K562 (cell line): ENCODE data around the gene MARS1. TPM values are rescaled to one million over a fixed set of nuclear protein-coding genes. Genes with fewer than 3 reads are reported as not detected.

Experiments
- AFF4 ChIP-seq: sonication (generic); formaldehyde crosslinking; IDR thresholded peaks from 2 replicates; pipeline ENCODE4 v1.8.0; 2023; ENCODE audit warnings: mild to moderate bottlenecking, missing genetic modification reagents
- E2F1 ChIP-seq: sonication (generic); formaldehyde crosslinking; IDR thresholded peaks from 2 replicates; pipeline ENCODE4 v1.8.1; 2023; ENCODE audit warnings: mild to moderate bottlenecking, missing genetic modification reagents, moderate library complexity
- HMG20B ChIP-seq: fragments of 250-450 bp; sonication (Bioruptor Pico); IDR thresholded peaks from 2 replicates; pipeline ENCODE4 v1.5.0; 2021; ENCODE audit warnings: mild to moderate bottlenecking
- POLR2A ChIP-seq: fragments of 450-650 bp; conservative IDR thresholded peaks from 2 replicates; pipeline ENCODE4 v1.6.1; 2016
- RHOXF2B ChIP-seq: fragments of 250-450 bp; sonication (Bioruptor Pico); conservative IDR thresholded peaks from 2 replicates; pipeline ENCODE4 v1.5.1; 2021
- SNIP1 ChIP-seq: fragments of 450-650 bp; IDR thresholded peaks from 2 replicates; pipeline ENCODE4 v1.7.1; 2017; ENCODE audit warnings: low read depth, mild to moderate bottlenecking
- TOE1 ChIP-seq, 2 experiments: fragments of 450-650 bp in 1 of 2; sonication (generic) in 1 of 2; formaldehyde crosslinking in 1 of 2; IDR thresholded peaks; 2 replicates each; pipeline versions ENCODE4 v1.7.1 to v1.8.0; 2016 to 2022; ENCODE audit warnings: borderline replicate concordance in 2 of 2, mild to moderate bottlenecking in 2 of 2, antibody characterized with exemption in 1 of 2, inconsistent platforms in 1 of 2, low read depth in 1 of 2, missing genetic modification reagents in 1 of 2, moderate library complexity in 1 of 2
- ZNF3 ChIP-seq: fragments of 250-450 bp; sonication (Bioruptor Pico); IDR thresholded peaks from 2 replicates; pipeline ENCODE4 v1.5.0; 2021; ENCODE audit warnings: mild to moderate bottlenecking, moderate library complexity
- ZNF717 ChIP-seq: fragments of 250-450 bp; sonication (Bioruptor Pico); IDR thresholded peaks from 2 replicates; pipeline ENCODE4 v1.5.0; 2021
- polyA plus RNA-seq, 8 experiments: library from polyadenylated mRNA; depleted of rRNA in 4 of 8; stranded (reverse) in 5 of 8; unstranded in 3 of 8; fragments of >200 nt; fragmentation: Nextera tagmentation in 2 of 8; fragmentation: Illumina TruSeq in 1 of 8; extraction: Ambion mirVana in 2 of 8; extraction: Trizol in 1 of 8; gene quantifications; 2 replicates each; pipeline versions ENCODE4 v1.2.1 to v1.2.3, GENCODE V29; 2011 to 2014; ENCODE audit warnings: inconsistent platforms in 1 of 8, missing spikeins in 1 of 8
- total RNA-seq, 7 experiments: library from RNA; depleted of rRNA in 6 of 7; stranded (reverse); fragments of >200 nt in 6 of 7; fragmentation: Illumina TruSeq in 2 of 7; extraction: Trizol in 2 of 7; gene quantifications; 2 replicates each; pipeline versions ENCODE4 v1.2.1 to v1.2.3, GENCODE V29; 2011 to 2021; ENCODE audit warnings: low replicate concordance in 1 of 7

MARS1 gene
- total and polyA plus RNA-seq, 9 of the 15 experiments (the other 6 are each of a cell fraction or from before 2014, with no cell fraction given), result 117 to 382 (median 220) TPM

- peak; percentile 80 for TF ChIP-seq AFF4 (CRISPR knock-in tag)
- TF ChIP-seq E2F1 (CRISPR knock-in tag), result no peak
- 0 out of 2 replicates have a peak, but pooled peaks have one; percentile 11 for TF ChIP-seq ZNF717
- peak; percentile 16; the same call in 1 of the 2 replicates for TF ChIP-seq TOE1 (IDR thresholded peaks at IDR 0.05; ENCODE audit: borderline replicate concordance)
- no peak for TF ChIP-seq TOE1 (CRISPR knock-in tag; IDR thresholded peaks at IDR 0.05; ENCODE audit: borderline replicate concordance, low read depth)
- peak; percentile 79 for TF ChIP-seq ZNF3 (CRISPR knock-in tag)
- TF ChIP-seq POLR2A, result peak; percentile 78
- TF ChIP-seq HMG20B (CRISPR knock-in tag), result no peak; the same call in 1 of the 2 replicates
- 0 out of 2 replicates have a peak, but pooled peaks have one; percentile 40 for TF ChIP-seq SNIP1
- no peak for TF ChIP-seq RHOXF2B (CRISPR knock-in tag)
Observed at GRCh38 chr12:57515934-57516541, 28.2 kb downstream of the MARS1 start (continued).
